IMR-90 (cell line): ENCODE measurements around the gene ZNF385C. TPM values are rescaled to one million over a fixed set of nuclear protein-coding genes. Genes with fewer than 3 reads are reported as not detected.

ENCODE experiments used
- ATAC-seq: fragments of 200-7000 bp; cut with Tn5 transposase; 2 replicates; pipeline ENCODE4 v1.9.1; 2020; ENCODE audit warnings: low read depth, mild to moderate bottlenecking, moderate library complexity
- BruUV-seq: library from RNA; stranded (reverse); fragments of 400-500 nt; replicated peaks from 2 replicates; lab custom pipeline; 2021; lab: Mats Ljungman, UMichigan
- CTCF ChIA-PET: fragments of 300-600 bp; formaldehyde crosslinking; extraction: SDS; loops from one replicate; lab custom pipeline; 2021; ENCODE audit warnings: antibody characterized with exemption; lab: Yijun Ruan, JAX
- POLR2A ChIA-PET: fragments of 300-600 bp; sonication (Branson Sonifier 250); formaldehyde crosslinking; loops from one replicate; lab custom pipeline; 2022; ENCODE audit warnings: antibody characterized with exemption; ENCODE audit not compliant: unreplicated experiment; lab: Charles Lee
- DNase-seq: peaks from one replicate; pipeline ENCODE4 v3.0.0; 2013
- H2AFZ ChIP-seq: replicated peaks from 2 replicates; pipeline ENCODE3; 2013; ENCODE audit warnings: low read length, mild to moderate bottlenecking; ENCODE audit not compliant: poor library complexity
- H2AK5ac ChIP-seq: 2 replicates; pipeline ENCODE4 v1.6.1; 2013; ENCODE audit warnings: low read depth, low read length, inconsistent platforms
- H2AK9ac ChIP-seq: replicated peaks from 2 replicates; pipeline ENCODE3; 2013; ENCODE audit warnings: mild to moderate bottlenecking, low read depth, low read length, moderate library complexity; ENCODE audit not compliant: poor library complexity
- H2BK120ac ChIP-seq: 2 replicates; pipeline ENCODE4 v1.6.1; 2013; ENCODE audit warnings: low read depth, low read length, inconsistent platforms
- H2BK15ac ChIP-seq: 3 replicates; pipeline ENCODE4 v1.6.1; 2013; ENCODE audit warnings: low read depth, low read length, inconsistent platforms
- H2BK20ac ChIP-seq: 2 replicates; pipeline ENCODE4 v1.6.1; 2013; ENCODE audit warnings: low read depth, mild to moderate bottlenecking, inconsistent platforms, low read length, moderate library complexity
- H2BK5ac ChIP-seq: 2 replicates; pipeline ENCODE4 v1.6.1; 2013; ENCODE audit warnings: mild to moderate bottlenecking, low read depth, low read length, inconsistent platforms; ENCODE audit not compliant: poor library complexity, severe bottlenecking
- H3K14ac ChIP-seq: replicated peaks from 2 replicates; pipeline ENCODE4 v1.6.1; 2013; ENCODE audit warnings: low read depth, low read length, inconsistent platforms
- H3K18ac ChIP-seq: 2 replicates; pipeline ENCODE4 v1.6.1; 2013; ENCODE audit warnings: low read depth, low read length, control low read depth
- H3K23ac ChIP-seq: 2 replicates; pipeline ENCODE4 v1.6.1; 2013; ENCODE audit warnings: low read depth, low read length, inconsistent platforms
- H3K27ac ChIP-seq: 2 replicates; pipeline ENCODE4 v1.5.1; 2013; ENCODE audit warnings: mild to moderate bottlenecking, control low read depth, low read length; ENCODE audit not compliant: insufficient read depth
- H3K27me3 ChIP-seq: 2 replicates; pipeline ENCODE4 v1.6.1; 2013; ENCODE audit warnings: low read length; ENCODE audit not compliant: control insufficient read depth, insufficient read depth
- H3K36me3 ChIP-seq: 2 replicates; pipeline ENCODE4 v1.6.1; 2013; ENCODE audit warnings: low read length, mixed read lengths; ENCODE audit not compliant: control insufficient read depth, insufficient read depth
- H3K4ac ChIP-seq: 2 replicates; pipeline ENCODE4 v1.6.1; 2013; ENCODE audit warnings: low read depth, low read length, inconsistent platforms
- H3K4me1 ChIP-seq: 2 replicates; pipeline ENCODE4 v1.6.1; 2013; ENCODE audit warnings: low read length, mixed read lengths; ENCODE audit not compliant: control insufficient read depth, insufficient read depth
- H3K4me2 ChIP-seq: 2 replicates; pipeline ENCODE4 v1.6.1; 2013; ENCODE audit warnings: low read depth, mild to moderate bottlenecking, control low read depth, low read length, moderate library complexity
- H3K4me3 ChIP-seq: 2 replicates; pipeline ENCODE4 v1.5.1; 2013; ENCODE audit warnings: low read depth, mild to moderate bottlenecking, control low read depth, low read length, moderate library complexity; ENCODE audit not compliant: insufficient read depth
- H3K56ac ChIP-seq: 2 replicates; pipeline ENCODE4 v1.6.1; 2013; ENCODE audit warnings: low read length, inconsistent platforms; ENCODE audit not compliant: insufficient read depth; ENCODE audit errors: extremely low read depth
- H3K79me1 ChIP-seq, 2 experiments: 2 replicates each; pipeline ENCODE4 v1.6.1; 2013; ENCODE audit warnings: low read length in 2 of 2, inconsistent platforms in 1 of 2, low read depth in 1 of 2
- H3K9ac ChIP-seq: 2 replicates; pipeline ENCODE4 v1.6.1; 2013; ENCODE audit warnings: low read depth, low read length, control low read depth
- H3K9me1 ChIP-seq: 2 replicates; pipeline ENCODE4 v1.6.1; 2013; ENCODE audit warnings: low read length, inconsistent platforms; ENCODE audit not compliant: insufficient read depth
- H3K9me3 ChIP-seq: 2 replicates; pipeline ENCODE4 v1.6.1; 2013; ENCODE audit warnings: low read length; ENCODE audit not compliant: control insufficient read depth, insufficient read depth
- H4K20me1 ChIP-seq: 2 replicates; pipeline ENCODE4 v1.6.1; 2013; ENCODE audit warnings: low read length, inconsistent platforms; ENCODE audit not compliant: insufficient read depth
- H4K5ac ChIP-seq: 2 replicates; pipeline ENCODE4 v1.6.1; 2013; ENCODE audit warnings: mild to moderate bottlenecking, low read depth, low read length, control low read depth
- H4K8ac ChIP-seq, 2 experiments: 2 replicates each; pipeline ENCODE4 v1.6.1; 2013; ENCODE audit warnings: low read depth in 2 of 2, low read length in 2 of 2, control low read depth in 1 of 2, inconsistent platforms in 1 of 2
- H4K91ac ChIP-seq: 2 replicates; pipeline ENCODE4 v1.6.1; 2013; ENCODE audit warnings: low read depth, low read length, inconsistent platforms; ENCODE audit not compliant: insufficient read depth
- CEBPB ChIP-seq: IDR thresholded peaks from 2 replicates; pipeline ENCODE4 v1.6.1; 2012; ENCODE audit warnings: low read depth, low read length, improper control_type of control experiment
- RCOR1 ChIP-seq: IDR thresholded peaks from 2 replicates; pipeline ENCODE4 v1.6.1; 2012; ENCODE audit warnings: mild to moderate bottlenecking, low read length, improper control_type of control experiment; ENCODE audit not compliant: insufficient replicate concordance
- WGBS, 2 experiments: methylation state at CpG; one replicate each; pipeline versions ENCODE4 v1.1.5 to v1.1.7; 2013; ENCODE audit warnings: missing lambda C conversion rate in 2 of 2; ENCODE audit not compliant: insufficient read length in 1 of 2; ENCODE audit errors: extremely low coverage in 2 of 2; 5-methylcytosine and 5-hydroxymethylcytosine counted together
- dilution Hi-C: fragments of 300-500 bp; cut with HindIII; formaldehyde crosslinking; loops from one replicate; pipeline ENCODE4 v1.14.3; 2018; ENCODE audit warnings: low sequenced_read_pairs; ENCODE audit not compliant: unreplicated experiment
- in situ Hi-C: fragments of 300-500 bp; cut with MboI; formaldehyde crosslinking; loops from 3 replicates; pipeline ENCODE4 v1.14.3; 2019; ENCODE audit warnings: low sequenced_read_pairs, inconsistent platforms, mixed read lengths
- intact Hi-C: fragments of 100-400 bp; cut with micrococcal nuclease; formaldehyde crosslinking; loops from 2 replicates; pipeline ENCODE4 v1.10.0; 2022
- polyA plus RNA-seq, 3 experiments: library from polyadenylated mRNA; depleted of rRNA; stranded (reverse); fragments of >200 nt; gene quantifications; 2 replicates each; pipeline ENCODE4 v1.2.3, GENCODE V29; 2012; ENCODE audit warnings: low replicate concordance in 1 of 3
- total RNA-seq: library from RNA; depleted of rRNA; stranded (reverse); fragments of >200 nt; gene quantifications from 2 replicates; pipeline ENCODE4 v1.2.3, GENCODE V29; 2012

ZNF385C gene
- total and polyA plus RNA-seq, 2 of the 4 experiments (the other 2 are of a cell fraction): not detected

- Histone ChIP-seq H3K27ac (no peak overlapping the region), H4K8ac (no peak overlapping the region), H4K5ac (no peak overlapping the region), H2AK5ac (no peak overlapping the region), H3K56ac (no peak overlapping the region), H2BK5ac (no peak overlapping the region), H3K4me3 (no peak overlapping the region), H3K27me3 (no peaks in the 10 kb centered on the region), H3K23ac (no peak overlapping the region), H2AK9ac (no peak overlapping the region), H3K79me1 (peaks cover 29 to 54% of the 10 kb centered on the region in 2 experiments), H3K36me3 (peaks cover 59% of the 10 kb centered on the region), H3K4ac (no peak overlapping the region), H2BK15ac (no peak overlapping the region), H2BK120ac (no peak overlapping the region), H3K4me1 (peaks cover 2% of the 10 kb centered on the region; the same call in 1 of the 2 replicates), H3K9me3 (no peaks in the 10 kb centered on the region), H3K4me2 (no peak overlapping the region), H3K9me1 (no peaks in the 10 kb centered on the region), H4K20me1 (no peaks in the 10 kb centered on the region), H3K18ac (no peak overlapping the region), H3K14ac (no peak overlapping the region), H4K91ac (no peak overlapping the region), H3K9ac (no peak overlapping the region), H2AFZ (no peak overlapping the region), H2BK20ac (no peak overlapping the region)
- ChIA-PET POLR2A (no interaction called here), CTCF (interaction anchor here (0.6 kb wide), 1 partner anchor 47 kb away, joined by 4 read pairs; no protein-coding TSS in a partner anchor)
- in situ Hi-C loops: no loop called here
- no CpG with 5 or more reads among the region's 3 CpGs for WGBS, 2 experiments
- TF ChIP-seq RCOR1 (no peak), CEBPB (peak; percentile 49; the same call in 1 of the 2 replicates)
- no TSS peak for BruUV-seq
- intact Hi-C loops: no loop called here
- no peak for ATAC-seq
- dilution Hi-C loops: no loop called here
- DNase-seq: no peak
Observed at GRCh38 chr17:41987642-41988041, 110.6 kb downstream of the ZNF385C start.
